ENCODE measurements around the gene FBXO27. TPM values are rescaled to one million over a fixed set of nuclear protein-coding genes. Genes with fewer than 3 reads are reported as not detected.
A peak's percentile ranks its signal among the peaks of the same experiment; 100 is the strongest.
"Not testable (repeated sequence)": the region's sequence is repeated elsewhere in the genome, so short reads cannot be mapped to it uniquely, and the experiment has no call there.

Gene FBXO27
- total RNA-seq, 1 donor from 2014 or later: 1.6 TPM

GRCh38 chr19:39038098-39038497, 5.7 kb upstream of the FBXO27 start:
- DNase-seq: peak; percentile 28

GRCh38 chr19:39037194-39037593, 4.8 kb upstream of the FBXO27 start:
- DNase-seq: no peak

GRCh38 chr19:39036581-39036980, 4.2 kb upstream of the FBXO27 start:
- DNase-seq: no peak

GRCh38 chr19:39031368-39032062, 834 bp downstream of the FBXO27 start:
- DNase-seq: peak; percentile 80

GRCh38 chr19:39030854-39031367, 1.4 kb downstream of the FBXO27 start:
- peak; percentile 4 for DNase-seq

GRCh38 chr19:39024875-39025641, 7.3 kb downstream of the FBXO27 start:
- no peak for DNase-seq

GRCh38 chr19:39021063-39021462, 11.3 kb downstream of the FBXO27 start:
- DNase-seq: no peak

- no peak for DNase-seq
Measured at GRCh38 chr19:39017646-39018045, 14.7 kb downstream of the FBXO27 start.

GRCh38 chr19:39017026-39017425, 15.3 kb downstream of the FBXO27 start:
- DNase-seq: peak; percentile 49

- no peak for DNase-seq
Measured at GRCh38 chr19:39014037-39014436, 18.3 kb downstream of the FBXO27 start.

GRCh38 chr19:39009001-39009400, 23.3 kb downstream of the FBXO27 start:
- no peak for DNase-seq

- no peak for DNase-seq
Measured at GRCh38 chr19:39008137-39008536, 24.2 kb downstream of the FBXO27 start.

- DNase-seq: no peak
Measured at GRCh38 chr19:39007096-39007495, 25.3 kb downstream of the FBXO27 start.

GRCh38 chr19:39004403-39004802, 27.9 kb downstream of the FBXO27 start:
- DNase-seq: no peak

GRCh38 chr19:39003796-39004195, 28.6 kb downstream of the FBXO27 start:
- DNase-seq: no peak

GRCh38 chr19:39003188-39003587, 29.2 kb downstream of the FBXO27 start:
- DNase-seq: no peak

- DNase-seq: no peak
Measured at GRCh38 chr19:39001041-39001440, 31.3 kb downstream of the FBXO27 start.

GRCh38 chr19:38997576-38997975, 34.8 kb downstream of the FBXO27 start:
- not testable (repeated sequence) for DNase-seq

- DNase-seq: no peak
Measured at GRCh38 chr19:38993271-38993670, 39.1 kb downstream of the FBXO27 start.

GRCh38 chr19:38990949-38991697, 41.2 kb downstream of the FBXO27 start:
- DNase-seq: no peak

GRCh38 chr19:38989614-38990013, 42.7 kb downstream of the FBXO27 start:
- not testable (repeated sequence) for DNase-seq

GRCh38 chr19:38989066-38989605, 43.2 kb downstream of the FBXO27 start:
- peak; percentile 92 for DNase-seq
